A673 (cell line): ENCODE measurements around the gene RBBP7.

Source experiments
- EZH2 ChIP-seq: fragments of 200-600 bp; sonication (generic); IDR thresholded peaks from 2 replicates; pipeline ENCODE4 v1.6.1; 2017; ENCODE audit warnings: borderline replicate concordance, low read depth, mild to moderate bottlenecking, mixed read lengths, antibody characterized with exemption, low read length; ENCODE audit not compliant: poor library complexity, severe bottlenecking
- TF ChIP-seq, protein P1 (sequence below): fragments of 300-800, 200-600 bp; sonication (generic); conservative IDR thresholded peaks from 2 replicates; pipeline ENCODE4 v1.5.1; 2017; ENCODE audit warnings: low read depth, mild to moderate bottlenecking, antibody characterized with exemption, low read length, moderate library complexity, mixed read lengths

GRCh38 chrX:16910376-16910775 is 40.2 kb upstream of the RBBP7 start:
- TF ChIP-seq, protein P1, sequence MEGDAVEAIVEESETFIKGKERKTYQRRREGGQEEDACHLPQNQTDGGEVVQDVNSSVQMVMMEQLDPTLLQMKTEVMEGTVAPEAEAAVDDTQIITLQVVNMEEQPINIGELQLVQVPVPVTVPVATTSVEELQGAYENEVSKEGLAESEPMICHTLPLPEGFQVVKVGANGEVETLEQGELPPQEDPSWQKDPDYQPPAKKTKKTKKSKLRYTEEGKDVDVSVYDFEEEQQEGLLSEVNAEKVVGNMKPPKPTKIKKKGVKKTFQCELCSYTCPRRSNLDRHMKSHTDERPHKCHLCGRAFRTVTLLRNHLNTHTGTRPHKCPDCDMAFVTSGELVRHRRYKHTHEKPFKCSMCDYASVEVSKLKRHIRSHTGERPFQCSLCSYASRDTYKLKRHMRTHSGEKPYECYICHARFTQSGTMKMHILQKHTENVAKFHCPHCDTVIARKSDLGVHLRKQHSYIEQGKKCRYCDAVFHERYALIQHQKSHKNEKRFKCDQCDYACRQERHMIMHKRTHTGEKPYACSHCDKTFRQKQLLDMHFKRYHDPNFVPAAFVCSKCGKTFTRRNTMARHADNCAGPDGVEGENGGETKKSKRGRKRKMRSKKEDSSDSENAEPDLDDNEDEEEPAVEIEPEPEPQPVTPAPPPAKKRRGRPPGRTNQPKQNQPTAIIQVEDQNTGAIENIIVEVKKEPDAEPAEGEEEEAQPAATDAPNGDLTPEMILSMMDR: no peak
- TF ChIP-seq EZH2: no peak
